ENCODE results near the gene FCN1.

DNA sequence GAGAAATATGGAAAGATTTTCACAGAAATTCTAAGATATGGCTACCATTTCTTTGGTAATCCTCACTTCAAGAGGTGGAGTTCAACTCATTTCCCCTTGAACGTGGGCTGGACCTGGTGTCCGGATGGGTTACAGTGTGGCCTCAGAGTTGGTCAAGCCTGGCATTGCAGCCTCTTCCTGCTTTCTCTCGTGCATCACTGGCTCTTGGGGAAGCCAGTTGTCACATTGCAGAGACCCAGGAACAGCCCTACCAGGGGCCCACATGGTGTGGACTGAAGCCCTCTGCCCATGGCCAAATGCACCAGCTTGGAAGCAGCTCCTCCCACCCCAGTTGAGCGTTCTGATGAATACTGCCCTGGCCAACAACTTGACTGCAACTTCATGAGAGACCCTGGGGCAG is 47.7 kb upstream of the FCN1 start:
- TF ChIP-seq POLR2A (IDR thresholded peaks at IDR 0.05) = no peak
- TF ChIP-seq, protein P1, sequence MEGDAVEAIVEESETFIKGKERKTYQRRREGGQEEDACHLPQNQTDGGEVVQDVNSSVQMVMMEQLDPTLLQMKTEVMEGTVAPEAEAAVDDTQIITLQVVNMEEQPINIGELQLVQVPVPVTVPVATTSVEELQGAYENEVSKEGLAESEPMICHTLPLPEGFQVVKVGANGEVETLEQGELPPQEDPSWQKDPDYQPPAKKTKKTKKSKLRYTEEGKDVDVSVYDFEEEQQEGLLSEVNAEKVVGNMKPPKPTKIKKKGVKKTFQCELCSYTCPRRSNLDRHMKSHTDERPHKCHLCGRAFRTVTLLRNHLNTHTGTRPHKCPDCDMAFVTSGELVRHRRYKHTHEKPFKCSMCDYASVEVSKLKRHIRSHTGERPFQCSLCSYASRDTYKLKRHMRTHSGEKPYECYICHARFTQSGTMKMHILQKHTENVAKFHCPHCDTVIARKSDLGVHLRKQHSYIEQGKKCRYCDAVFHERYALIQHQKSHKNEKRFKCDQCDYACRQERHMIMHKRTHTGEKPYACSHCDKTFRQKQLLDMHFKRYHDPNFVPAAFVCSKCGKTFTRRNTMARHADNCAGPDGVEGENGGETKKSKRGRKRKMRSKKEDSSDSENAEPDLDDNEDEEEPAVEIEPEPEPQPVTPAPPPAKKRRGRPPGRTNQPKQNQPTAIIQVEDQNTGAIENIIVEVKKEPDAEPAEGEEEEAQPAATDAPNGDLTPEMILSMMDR (IDR thresholded peaks at IDR 0.05) = no peak
- TF ChIP-seq POLR2AphosphoS5 (IDR thresholded peaks at IDR 0.05) = no peak
- TF ChIP-seq EP300 (IDR thresholded peaks at IDR 0.05; ENCODE audit: low read depth) = no peak
